Astrocyte of the spinal cord (primary cell): Measurements from ENCODE around the gene KIF19.

ENCODE experiments used
- DNase-seq: peaks from one replicate; pipeline ENCODE4 v3.0.0; 2011; ENCODE audit warnings: low read depth, low spot score
- H3K4me3 ChIP-seq: 2 replicates; pipeline ENCODE4 v1.5.1; 2011; ENCODE audit warnings: low read depth, mild to moderate bottlenecking, low read length, moderate library complexity
- CTCF ChIP-seq: IDR thresholded peaks from 2 replicates; pipeline ENCODE4 v1.5.1; 2012; ENCODE audit warnings: low read depth, mild to moderate bottlenecking, low read length, inconsistent platforms
- in situ Hi-C: cut with HindIII; loops from 2 replicates; pipeline ENCODE4 v1.10.0; 2017; ENCODE audit warnings: low sequenced_read_pairs

KIF19 gene

DNA sequence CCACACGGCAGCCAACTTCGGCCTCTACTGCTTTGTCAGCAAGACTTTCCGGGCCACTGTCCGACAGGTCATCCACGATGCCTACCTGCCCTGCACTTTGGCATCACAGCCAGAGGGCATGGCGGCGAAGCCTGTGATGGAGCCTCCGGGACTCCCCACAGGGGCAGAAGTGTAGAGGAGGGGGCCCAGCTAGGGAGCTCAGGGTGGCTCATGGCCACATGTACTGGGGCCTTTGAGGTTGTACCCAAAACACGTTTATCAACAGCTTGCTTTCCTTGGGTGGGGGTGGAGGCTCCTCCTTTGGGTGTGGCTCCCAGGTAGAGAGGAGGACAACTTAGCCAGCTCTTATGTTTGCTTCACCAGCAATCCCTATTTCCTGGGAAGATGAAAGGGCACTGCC is 46.4 kb downstream of the KIF19 start:
- DNase-seq: no peak
- in situ Hi-C loops: no loop called here
- TF ChIP-seq CTCF: no peak

DNA sequence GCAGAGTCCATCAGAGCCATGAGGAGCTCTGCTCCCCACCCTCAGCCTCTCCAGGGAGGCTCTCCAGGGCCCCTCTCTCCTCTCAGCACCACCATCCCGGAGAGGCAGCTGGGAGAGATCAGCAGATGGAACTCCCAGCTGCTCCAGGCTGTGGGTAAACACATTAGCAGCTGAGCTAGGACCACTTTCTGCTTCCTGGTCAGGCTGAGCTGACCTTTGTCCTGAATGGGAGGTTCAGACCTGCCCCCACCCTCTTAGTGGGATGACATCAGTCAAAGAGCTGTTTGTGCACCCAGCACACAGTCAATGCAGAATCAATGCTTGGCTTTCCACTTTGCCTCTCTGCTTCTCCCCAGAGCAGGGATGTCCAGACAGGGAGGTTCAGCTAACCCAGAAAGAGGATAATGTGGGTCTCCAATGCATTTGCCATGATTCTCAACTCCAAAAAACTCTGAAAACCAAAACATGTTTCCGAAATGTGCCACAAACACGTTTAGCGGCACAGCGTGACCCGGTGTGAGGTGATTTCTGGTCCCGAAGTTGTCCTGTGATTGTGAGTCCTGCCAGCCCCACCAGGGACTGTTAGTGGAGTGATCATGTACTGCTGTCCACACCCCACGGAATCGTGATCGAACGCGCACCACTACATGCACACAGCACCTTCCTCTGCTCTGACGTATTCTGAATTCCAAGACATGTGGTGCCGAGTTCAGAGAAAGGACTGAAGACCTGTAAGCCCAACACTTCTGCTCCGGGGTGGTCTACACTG is 48.0 kb downstream of the KIF19 start:
- in situ Hi-C loops: no loop called here
- no peak for DNase-seq
- TF ChIP-seq CTCF: no peak
- H3K4me3 ChIP-seq: no peak overlapping the region

More for the DNA sequence above, 46.4 kb downstream of the KIF19 start:
- no peak overlapping the region for H3K4me3 ChIP-seq

DNA sequence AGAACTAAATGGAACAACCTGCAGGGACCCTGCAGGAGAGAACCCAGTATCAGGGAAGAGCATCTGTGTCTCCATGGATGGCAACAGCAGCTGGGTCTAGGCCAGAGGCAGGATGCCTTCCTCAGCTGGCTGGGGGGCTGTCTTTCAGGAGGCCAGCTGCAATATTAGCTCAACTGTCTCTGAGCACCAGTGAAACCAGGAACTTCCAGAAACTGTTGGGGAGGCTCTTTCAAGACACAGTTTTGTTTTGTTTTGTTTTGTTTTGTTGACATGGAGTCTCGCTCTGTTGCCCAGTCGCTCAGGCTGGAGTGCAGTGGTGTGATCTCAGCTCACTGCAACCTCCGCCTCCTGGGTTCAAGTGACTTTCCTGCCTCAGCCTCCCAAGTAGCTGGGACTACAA is 48.8 kb downstream of the KIF19 start:
- TF ChIP-seq CTCF: no peak
- in situ Hi-C loops: no loop called here
- no peak overlapping the region for H3K4me3 ChIP-seq
- DNase-seq: no peak

DNA sequence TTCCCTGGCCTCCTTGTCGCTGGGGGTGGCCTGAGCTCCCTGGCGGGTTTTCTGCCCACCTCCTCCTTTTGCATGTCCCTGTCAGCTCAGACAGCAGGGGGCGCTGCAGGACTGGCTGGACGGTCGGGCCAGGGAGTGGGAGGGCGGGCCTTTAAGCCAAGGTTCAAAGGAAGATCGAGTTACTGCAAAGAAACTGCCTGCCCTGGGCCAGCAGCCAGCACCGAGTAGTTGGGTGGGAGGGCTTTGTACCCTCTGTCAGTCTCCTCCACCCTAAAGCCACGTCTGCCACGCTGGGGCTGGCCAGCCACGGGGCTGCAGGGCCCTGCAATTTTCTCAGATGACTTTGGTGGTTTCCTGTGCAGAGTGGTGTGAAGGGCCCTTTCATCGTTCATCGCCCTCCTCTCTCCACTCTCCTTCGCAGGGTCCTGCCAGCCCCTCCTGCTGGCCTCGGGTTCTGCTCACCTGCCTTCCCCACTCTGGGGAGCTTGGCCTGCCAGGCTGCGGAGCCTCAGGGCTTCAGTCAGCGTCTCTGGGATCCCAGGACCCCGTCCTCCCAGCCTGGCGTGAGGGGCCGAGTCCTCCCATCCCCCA is 53.6 kb downstream of the KIF19 start:
- peak; percentile 86 for TF ChIP-seq CTCF
- peak; percentile 69 for DNase-seq

GRCh38 chr17:74380086-74380958 is 54.3 kb downstream of the KIF19 start:
- no peak for TF ChIP-seq CTCF
- H3K4me3 ChIP-seq: no peak overlapping the region
- in situ Hi-C loops: no loop called here
- DNase-seq: no peak

More for the DNA sequence above, 53.6 kb downstream of the KIF19 start:
- in situ Hi-C loops: no loop called here
- H3K4me3 ChIP-seq: no peak overlapping the region

DNA sequence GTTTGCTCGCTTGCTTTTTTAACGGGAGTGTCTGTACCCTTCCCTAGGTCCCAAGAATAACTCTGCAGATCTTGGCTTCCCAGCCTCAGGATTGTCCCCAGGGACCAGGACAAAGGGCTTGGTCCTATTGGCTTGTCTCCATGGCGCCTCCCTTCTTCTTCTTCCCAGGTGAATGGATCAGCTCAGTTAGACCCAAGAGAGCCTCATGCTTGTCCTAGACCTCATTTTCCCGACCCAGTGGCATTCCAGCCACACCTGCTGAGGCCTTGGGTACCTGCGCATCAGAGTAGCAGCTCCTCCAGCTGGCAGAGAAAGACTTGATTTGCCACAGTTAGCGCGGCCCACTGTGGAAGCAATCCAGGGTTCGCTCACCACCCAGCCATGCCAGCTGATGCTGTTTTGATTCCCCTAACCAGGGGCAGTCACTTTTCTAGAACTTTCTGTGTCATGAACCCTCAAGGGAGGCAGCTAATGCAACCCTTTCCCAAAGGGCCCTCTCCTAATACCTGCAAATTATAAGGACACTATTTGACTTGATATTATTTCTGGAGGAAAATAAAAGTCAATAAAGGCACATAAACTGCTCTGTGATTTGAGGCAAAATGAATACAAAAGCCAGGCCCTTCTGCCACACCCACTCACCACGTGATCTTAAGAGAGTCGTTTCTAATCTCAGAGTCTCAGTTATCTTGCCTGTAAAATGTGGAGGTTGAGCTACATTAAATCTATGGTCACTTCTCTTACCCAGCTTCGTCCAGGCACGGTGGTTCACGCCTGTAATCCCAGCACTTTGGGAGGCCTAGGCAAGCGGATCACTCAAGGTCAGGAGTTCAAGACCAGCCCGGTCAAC is 55.2 kb downstream of the KIF19 start:
- H3K4me3 ChIP-seq: no peak overlapping the region
- no peak for TF ChIP-seq CTCF
- in situ Hi-C loops: no loop called here
- no peak for DNase-seq
